Stomach (tissue), 4 donors: Measurements from ENCODE around the gene ETV6.

Source experiments
- CTCF ChIP-seq, 7 experiments: fragments of 450-650 bp in 4 of 7; fragments of 200-600 bp in 3 of 7; sonication (generic) in 3 of 7; IDR thresholded peaks; one replicate each; pipeline ENCODE4 v1.5.1; 2016 to 2019; ENCODE audit warnings: antibody characterized with exemption in 7 of 7, control low read depth in 2 of 7, mild to moderate bottlenecking in 1 of 7
- EP300 ChIP-seq: sonication (generic); formaldehyde crosslinking; IDR thresholded peaks from one replicate; pipeline ENCODE4 v1.6.1; 2017; ENCODE audit warnings: antibody characterized with exemption
- POLR2A ChIP-seq, 4 donors: fragments of 450-650 bp; IDR thresholded peaks; one replicate each; pipeline ENCODE4 v1.6.1; 2016; ENCODE audit warnings: antibody characterized with exemption in 4 of 4, control low read depth in 2 of 4, mild to moderate bottlenecking in 1 of 4, moderate library complexity in 1 of 4
- POLR2AphosphoS5 ChIP-seq, 3 donors: sonication (generic); formaldehyde crosslinking; IDR thresholded peaks; one replicate each; pipeline ENCODE4 v1.6.1; 2016; ENCODE audit warnings: antibody characterized with exemption in 3 of 3

DNA sequence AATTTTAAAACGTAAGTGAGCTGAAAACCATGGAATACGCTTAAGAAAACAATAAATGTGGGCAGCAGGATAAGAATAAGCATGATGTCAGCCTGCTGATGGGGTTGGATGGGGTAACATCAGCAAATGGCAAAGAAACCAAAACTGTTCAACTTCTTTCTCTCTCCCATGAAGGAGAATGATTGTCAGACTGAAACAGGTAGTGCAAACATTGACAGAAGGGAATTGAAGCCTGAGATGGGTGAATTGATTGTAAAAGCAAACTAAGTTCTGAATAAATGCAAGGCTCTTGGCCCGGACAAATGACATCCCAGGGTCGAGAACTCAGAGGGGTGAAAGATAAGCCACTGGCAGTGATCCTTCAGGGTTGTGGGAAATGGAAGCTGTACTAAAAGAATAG, 182.6 kb downstream of the ETV6 start:
- TF ChIP-seq POLR2AphosphoS5 (IDR thresholded peaks at IDR 0.05): no peak
- TF ChIP-seq CTCF (IDR thresholded peaks at IDR 0.05): no peak
- no peak for TF ChIP-seq EP300
- no peak for TF ChIP-seq POLR2A (IDR thresholded peaks at IDR 0.05)
